OCI-LY1 (cell line): ENCODE results near the gene ERVH48-1.
"Not testable (repeated sequence)": the region's sequence is repeated elsewhere in the genome, so short reads cannot be mapped to it uniquely, and the experiment has no call there.

ENCODE experiments used
- H2AFZ ChIP-seq: fragments of 200-600 bp; sonication (generic), shearing (Covaris generic); 2 replicates; pipeline ENCODE4 v1.6.0; 2014; ENCODE audit warnings: antibody characterized with exemption, mild to moderate bottlenecking, low read length
- H3F3A ChIP-seq: fragments of 200-600 bp; sonication (generic), shearing (Covaris generic); 2 replicates; pipeline ENCODE4 v1.6.0; 2014; ENCODE audit warnings: mild to moderate bottlenecking, antibody characterized with exemption, low read length, moderate library complexity; ENCODE audit not compliant: insufficient read depth
- H3K27ac ChIP-seq: fragments of 200-600 bp; sonication (generic); 2 replicates; pipeline ENCODE4 v1.5.1; 2014; ENCODE audit warnings: low read length, mixed run types, mild to moderate bottlenecking, low read depth; ENCODE audit not compliant: poor library complexity, severe bottlenecking
- H3K27me3 ChIP-seq: fragments of 200-600 bp; sonication (generic); 2 replicates; pipeline ENCODE4 v1.6.0; 2014; ENCODE audit warnings: antibody characterized with exemption, mild to moderate bottlenecking, low read length, moderate library complexity; ENCODE audit not compliant: insufficient read depth
- H3K36me3 ChIP-seq: fragments of 200-600 bp; sonication (generic); 2 replicates; pipeline ENCODE4 v1.6.1; 2014; ENCODE audit warnings: mild to moderate bottlenecking, antibody characterized with exemption, low read length, moderate library complexity, mixed read lengths; ENCODE audit not compliant: insufficient read depth
- H3K4me1 ChIP-seq: fragments of 200-600 bp; sonication (generic); 2 replicates; pipeline ENCODE4 v1.5.1; 2014; ENCODE audit warnings: mild to moderate bottlenecking, low read length, moderate library complexity; ENCODE audit not compliant: insufficient read depth, severe bottlenecking
- H3K4me2 ChIP-seq: fragments of 200-600 bp; sonication (generic), shearing (Covaris generic); 2 replicates; pipeline ENCODE4 v1.6.1; 2014; ENCODE audit warnings: low read length
- H3K4me3 ChIP-seq: fragments of 200-600 bp; sonication (generic); 2 replicates; pipeline ENCODE4 v1.5.1; 2014; ENCODE audit warnings: low read length, low read depth, mild to moderate bottlenecking, mixed read lengths; ENCODE audit not compliant: poor library complexity, severe bottlenecking
- H3K79me2 ChIP-seq: fragments of 200-600 bp; shearing (Covaris generic); 2 replicates; pipeline ENCODE4 v1.6.1; 2016; ENCODE audit warnings: mixed run types, low read length, mixed read lengths; ENCODE audit not compliant: insufficient read depth
- H3K9ac ChIP-seq: fragments of 200-600 bp; sonication (generic), shearing (Covaris generic); 2 replicates; pipeline ENCODE4 v1.6.1; 2014; ENCODE audit warnings: mild to moderate bottlenecking, low read length, mixed read lengths
- H3K9me2 ChIP-seq: fragments of 200-600 bp; sonication (generic), shearing (Covaris generic); 2 replicates; pipeline ENCODE4 v1.6.1; 2014; ENCODE audit warnings: low read depth, mild to moderate bottlenecking, low read length, mixed read lengths
- H3K9me3 ChIP-seq: fragments of 200-600 bp; shearing (Covaris generic); 2 replicates; pipeline ENCODE4 v1.6.1; 2014; ENCODE audit warnings: low read length, mixed read lengths
- H4K20me1 ChIP-seq: fragments of 200-600 bp; sonication (generic), shearing (Covaris generic); 2 replicates; pipeline ENCODE4 v1.6.0; 2016; ENCODE audit warnings: mild to moderate bottlenecking, low read length; ENCODE audit not compliant: insufficient read depth
- EZH2 ChIP-seq: fragments of 200-600 bp; sonication (generic), shearing (Covaris generic); IDR thresholded peaks from 2 replicates; pipeline ENCODE4 v1.8.0; 2017; ENCODE audit warnings: borderline replicate concordance, mixed run types, mild to moderate bottlenecking, antibody characterized with exemption, low read length, moderate library complexity, mixed read lengths
- TF ChIP-seq, protein P1 (sequence below): fragments of 200-600 bp; sonication (generic), shearing (Covaris generic); IDR thresholded peaks from 2 replicates; pipeline ENCODE4 v1.5.1; 2017; ENCODE audit warnings: mild to moderate bottlenecking, antibody characterized with exemption, low read length, moderate library complexity, mixed read lengths

The ERVH48-1 gene

DNA sequence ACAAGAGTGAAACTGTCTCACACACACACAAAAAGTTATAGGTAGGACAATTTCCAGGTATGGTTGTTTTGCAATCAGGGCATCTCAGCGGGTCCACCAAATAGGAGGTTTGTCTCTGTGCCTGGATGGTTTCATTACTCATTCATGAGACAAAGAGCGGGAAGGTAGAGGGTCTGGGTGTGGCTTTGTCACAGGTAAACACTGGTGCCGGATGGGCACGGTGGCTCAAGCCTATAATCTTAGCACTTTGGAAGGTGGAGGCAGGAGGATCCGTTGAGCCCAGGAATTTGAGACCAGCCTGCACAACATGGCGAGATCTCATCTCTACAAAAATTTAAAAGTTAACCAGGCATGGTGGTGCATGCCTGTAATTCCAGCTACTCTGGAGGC lies 16.3 kb upstream of the ERVH48-1 start:
- Histone ChIP-seq H3K36me3 (no peaks in the 10 kb centered on the region; the same call in 1 of the 2 replicates), H4K20me1 (no peaks in the 10 kb centered on the region), H2AFZ (no peak overlapping the region), H3K4me1 (peaks cover 13% of the 10 kb centered on the region), H3K27ac (no peak overlapping the region), H3F3A (no peaks in the 10 kb centered on the region; the same call in 1 of the 2 replicates), H3K9me3 (0 out of 2 replicates have a peak, but pooled peaks cover 2% of the 10 kb centered on the region), H3K79me2 (no peaks in the 10 kb centered on the region), H3K4me2 (no peak overlapping the region), H3K27me3 (no peaks in the 10 kb centered on the region), H3K4me3 (no peak overlapping the region), H3K9ac (no peak overlapping the region), H3K9me2 (no peaks in the 10 kb centered on the region)
- TF ChIP-seq EZH2, result no peak
- TF ChIP-seq, protein P1, sequence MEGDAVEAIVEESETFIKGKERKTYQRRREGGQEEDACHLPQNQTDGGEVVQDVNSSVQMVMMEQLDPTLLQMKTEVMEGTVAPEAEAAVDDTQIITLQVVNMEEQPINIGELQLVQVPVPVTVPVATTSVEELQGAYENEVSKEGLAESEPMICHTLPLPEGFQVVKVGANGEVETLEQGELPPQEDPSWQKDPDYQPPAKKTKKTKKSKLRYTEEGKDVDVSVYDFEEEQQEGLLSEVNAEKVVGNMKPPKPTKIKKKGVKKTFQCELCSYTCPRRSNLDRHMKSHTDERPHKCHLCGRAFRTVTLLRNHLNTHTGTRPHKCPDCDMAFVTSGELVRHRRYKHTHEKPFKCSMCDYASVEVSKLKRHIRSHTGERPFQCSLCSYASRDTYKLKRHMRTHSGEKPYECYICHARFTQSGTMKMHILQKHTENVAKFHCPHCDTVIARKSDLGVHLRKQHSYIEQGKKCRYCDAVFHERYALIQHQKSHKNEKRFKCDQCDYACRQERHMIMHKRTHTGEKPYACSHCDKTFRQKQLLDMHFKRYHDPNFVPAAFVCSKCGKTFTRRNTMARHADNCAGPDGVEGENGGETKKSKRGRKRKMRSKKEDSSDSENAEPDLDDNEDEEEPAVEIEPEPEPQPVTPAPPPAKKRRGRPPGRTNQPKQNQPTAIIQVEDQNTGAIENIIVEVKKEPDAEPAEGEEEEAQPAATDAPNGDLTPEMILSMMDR, result no peak

DNA sequence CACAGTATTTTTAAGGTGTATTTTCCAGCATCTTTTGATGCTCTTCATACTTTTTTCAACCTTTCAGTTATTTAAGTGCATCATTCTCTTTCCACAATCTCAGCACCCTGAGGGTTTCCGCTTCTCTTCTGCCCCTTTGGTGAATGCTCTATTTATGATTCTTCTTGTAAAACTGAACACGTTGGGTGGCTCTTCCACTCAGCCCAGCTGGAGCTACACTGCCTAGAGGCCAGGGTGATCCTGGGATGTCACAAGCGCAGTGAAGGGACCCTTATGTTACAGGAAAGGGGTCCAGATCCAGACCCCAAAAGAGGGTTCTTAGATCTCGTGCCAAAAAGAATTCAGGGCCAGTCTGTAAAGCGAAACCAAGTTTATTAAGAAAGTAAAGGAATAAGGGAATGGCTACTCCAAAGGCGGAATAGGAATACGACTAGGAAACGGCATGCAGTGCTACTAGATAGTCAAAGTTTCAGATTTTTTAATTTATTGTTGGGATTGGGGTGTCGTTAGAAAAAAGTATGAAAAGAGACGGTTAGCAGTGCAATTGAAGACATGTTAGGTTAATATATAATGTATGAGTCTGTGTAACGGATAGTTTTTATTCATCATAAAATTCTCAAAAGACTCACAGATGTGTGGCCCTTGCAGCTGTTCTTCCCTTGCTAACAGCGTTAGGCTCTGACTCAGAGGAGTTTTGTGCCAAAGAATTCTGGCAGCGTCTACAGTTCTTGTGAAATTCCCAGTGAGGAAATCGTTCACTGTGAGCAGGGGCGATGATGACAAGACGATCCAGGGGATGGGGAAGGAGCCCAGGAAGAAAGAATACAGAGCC lies 14.4 kb upstream of the ERVH48-1 start:
- no peaks in the 10 kb centered on the region for H4K20me1 ChIP-seq
- no peak overlapping the region for H3K4me2 ChIP-seq
- no peak overlapping the region for H3K9ac ChIP-seq
- H3K4me1 ChIP-seq, result peaks cover 21% of the 10 kb centered on the region
- no peaks in the 10 kb centered on the region for H3K9me2 ChIP-seq
- H2AFZ ChIP-seq, result no peak overlapping the region
- TF ChIP-seq, protein P1, result no peak
- H3K9me3 ChIP-seq, result 0 out of 2 replicates have a peak, but pooled peaks cover 2% of the 10 kb centered on the region
- no peaks in the 10 kb centered on the region for H3K27me3 ChIP-seq
- H3K4me3 ChIP-seq, result no peak overlapping the region
- no peak overlapping the region for H3K27ac ChIP-seq
- no peaks in the 10 kb centered on the region; the same call in 1 of the 2 replicates for H3K36me3 ChIP-seq
- no peaks in the 10 kb centered on the region; the same call in 1 of the 2 replicates for H3F3A ChIP-seq
- H3K79me2 ChIP-seq, result no peaks in the 10 kb centered on the region

DNA sequence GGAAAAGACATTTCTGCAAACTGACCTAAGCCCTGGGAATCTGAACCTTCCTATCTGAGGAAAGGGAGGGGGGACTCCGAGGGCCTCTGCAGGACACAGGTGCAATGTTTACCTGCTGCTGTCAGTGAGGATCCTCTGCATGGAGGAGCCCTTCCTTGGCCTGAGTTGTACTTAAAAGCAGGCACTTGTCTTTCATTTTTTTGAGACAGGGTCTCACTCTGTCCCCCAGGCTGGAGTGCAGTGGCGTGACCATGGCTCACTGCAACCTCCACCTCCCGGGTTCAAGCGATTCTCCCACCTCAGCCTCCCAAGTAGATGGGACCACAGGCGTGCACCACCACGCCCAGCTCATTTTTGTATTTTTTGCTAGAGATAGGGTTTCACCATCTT lies 13.2 kb upstream of the ERVH48-1 start:
- not testable (repeated sequence) for H3K27me3 ChIP-seq, H3K4me3 ChIP-seq, H4K20me1 ChIP-seq, H3K27ac ChIP-seq, H3K9me3 ChIP-seq, H3F3A ChIP-seq, H3K9me2 ChIP-seq, H3K79me2 ChIP-seq, H3K9ac ChIP-seq, H2AFZ ChIP-seq, H3K4me2 ChIP-seq, H3K36me3 ChIP-seq
- peaks cover 21% of the 10 kb centered on the region for H3K4me1 ChIP-seq
